Amniotic stem cell (primary cell): ENCODE measurements around the gene METTL6.
A peak's percentile ranks its signal among the peaks of the same experiment; 100 is the strongest.
"Not testable (repeated sequence)": the region's sequence is repeated elsewhere in the genome, so short reads cannot be mapped to it uniquely, and the experiment has no call there.

Experiments used
- DNase-seq: peaks from one replicate; lab custom pipeline; 2025; lab: John Stamatoyannopoulos, UW

METTL6 gene

GRCh38 chr3:15450438-15451215 is 23.3 kb upstream of the METTL6 start:
- no peak for DNase-seq

GRCh38 chr3:15449489-15450224 is 22.3 kb upstream of the METTL6 start:
- DNase-seq: no peak

GRCh38 chr3:15443826-15444524 is 16.6 kb upstream of the METTL6 start:
- no peak for DNase-seq

GRCh38 chr3:15440891-15441290 is 13.5 kb upstream of the METTL6 start:
- DNase-seq: no peak

- no peak for DNase-seq
Measured at GRCh38 chr3:15439476-15439875, 12.1 kb upstream of the METTL6 start.

- DNase-seq: no peak
Measured at GRCh38 chr3:15438983-15439382, 11.6 kb upstream of the METTL6 start.

GRCh38 chr3:15436246-15436645 is 8.9 kb upstream of the METTL6 start:
- DNase-seq: no peak

GRCh38 chr3:15434756-15435155 is 7.4 kb upstream of the METTL6 start:
- DNase-seq: no peak

GRCh38 chr3:15433531-15433930 is 6.2 kb upstream of the METTL6 start:
- no peak for DNase-seq

GRCh38 chr3:15431256-15431837 is 4.0 kb upstream of the METTL6 start:
- no peak for DNase-seq

- DNase-seq: no peak
Measured at GRCh38 chr3:15430624-15431023, 3.3 kb upstream of the METTL6 start.

- DNase-seq: no peak
Measured at GRCh38 chr3:15429080-15429479, 1.7 kb upstream of the METTL6 start.

- DNase-seq: no peak
Measured at GRCh38 chr3:15428539-15428938, 1.2 kb upstream of the METTL6 start.

- DNase-seq: no peak
Measured at GRCh38 chr3:15427981-15428380, 637 bp upstream of the METTL6 start.

- no peak for DNase-seq
Measured at GRCh38 chr3:15426579-15427118, 695 bp downstream of the METTL6 start.

GRCh38 chr3:15420871-15421270 is 6.5 kb downstream of the METTL6 start:
- DNase-seq: no peak

- DNase-seq: not testable (repeated sequence)
Measured at GRCh38 chr3:15410966-15411365, 16.4 kb downstream of the METTL6 start.

GRCh38 chr3:15409774-15410173 is 17.6 kb downstream of the METTL6 start:
- DNase-seq: no peak

GRCh38 chr3:15409239-15409638 is 18.1 kb downstream of the METTL6 start:
- DNase-seq: no peak

- peak; percentile 16 for DNase-seq
Measured at GRCh38 chr3:15405448-15406050, 21.8 kb downstream of the METTL6 start.

- no peak for DNase-seq
Measured at GRCh38 chr3:15404767-15405166, 22.6 kb downstream of the METTL6 start.

- DNase-seq: no peak
Measured at GRCh38 chr3:15403965-15404364, 23.4 kb downstream of the METTL6 start.
